K562 (cell line): ENCODE data around the gene NT5C2. TPM values are rescaled to one million over a fixed set of nuclear protein-coding genes. Genes with fewer than 3 reads are reported as not detected.

ENCODE experiments used
- CHD4 ChIP-seq: fragments of 200-600 bp; sonication (generic); IDR thresholded peaks from 3 replicates; pipeline ENCODE4 v1.6.1; 2012; ENCODE audit warnings: low read depth, mild to moderate bottlenecking, mixed read lengths, low read length, inconsistent platforms; ENCODE audit not compliant: insufficient read depth, insufficient replicate concordance, poor library complexity, severe bottlenecking
- CREBBP ChIP-seq: IDR thresholded peaks from one replicate; pipeline ENCODE4 v1.6.1; 2012; ENCODE audit warnings: low read depth, mild to moderate bottlenecking, control low read depth, inconsistent platforms, low read length
- ELF1 ChIP-seq: fragments of 200-800 bp; sonication (Bioruptor generic); IDR thresholded peaks from 2 replicates; pipeline ENCODE4 v1.6.1; 2016; ENCODE audit warnings: missing genetic modification characterization, missing compliant biosample characterization
- ETS2 ChIP-seq: IDR thresholded peaks from 2 replicates; pipeline ENCODE4 v1.6.1; 2016; ENCODE audit warnings: borderline replicate concordance, missing genetic modification characterization, mild to moderate bottlenecking, moderate library complexity, missing compliant biosample characterization; ENCODE audit not compliant: poor library complexity, severe bottlenecking
- FOXP1 ChIP-seq: sonication (generic); formaldehyde crosslinking; IDR thresholded peaks from 2 replicates; pipeline ENCODE4 v1.8.0; 2022; ENCODE audit warnings: mild to moderate bottlenecking, missing genetic modification reagents
- HBP1 ChIP-seq: fragments of 450-650 bp; formaldehyde crosslinking; IDR thresholded peaks from 2 replicates; pipeline ENCODE4 v1.4.0; 2022; ENCODE audit warnings: missing genetic modification characterization
- HMG20A ChIP-seq: fragments of 450-650 bp; formaldehyde crosslinking; conservative IDR thresholded peaks from 2 replicates; pipeline ENCODE4 v1.4.0; 2020; ENCODE audit warnings: mild to moderate bottlenecking, mixed read lengths
- HNRNPK ChIP-seq: fragments of 200-400 bp; formaldehyde crosslinking; IDR thresholded peaks from one replicate; pipeline ENCODE4 v1.6.1; 2018; ENCODE audit warnings: mild to moderate bottlenecking, low read depth, low read length; ENCODE audit not compliant: poor library complexity, severe bottlenecking
- ID3 ChIP-seq, 2 experiments: fragments of 250-450 bp in 1 of 2; fragments of 450-650 bp in 1 of 2; sonication (Bioruptor Pico) in 1 of 2; IDR thresholded peaks; 2 replicates each; pipeline versions ENCODE4 v1.6.1 to v1.8.0; 2016 to 2021; ENCODE audit warnings: mild to moderate bottlenecking in 2 of 2, moderate library complexity in 2 of 2, missing compliant biosample characterization in 1 of 2, missing genetic modification characterization in 1 of 2
- KLF6 ChIP-seq: fragments of 250-450 bp; sonication (Bioruptor Pico); IDR thresholded peaks from 2 replicates; pipeline ENCODE4 v1.4.0; 2020; ENCODE audit warnings: mild to moderate bottlenecking, moderate library complexity, borderline replicate concordance
- MBD2 ChIP-seq: sonication (generic); IDR thresholded peaks from 2 replicates; pipeline ENCODE4 v1.6.1; 2016; ENCODE audit warnings: low read depth, borderline replicate concordance
- NR0B1 ChIP-seq: fragments of 450-650 bp; IDR thresholded peaks from one replicate; pipeline ENCODE4 v1.6.1; 2018; ENCODE audit warnings: mild to moderate bottlenecking, moderate library complexity; ENCODE audit not compliant: partially characterized antibody
- NR2C1 ChIP-seq, 2 experiments: fragments of 450-650 bp; IDR thresholded peaks; 2 replicates each; pipeline ENCODE4 v1.6.1; 2017; ENCODE audit warnings: mild to moderate bottlenecking in 2 of 2, antibody characterized with exemption in 1 of 2, inconsistent platforms in 1 of 2, missing compliant biosample characterization in 1 of 2, missing genetic modification characterization in 1 of 2
- PHF21A ChIP-seq: fragments of 450-650 bp; IDR thresholded peaks from 2 replicates; pipeline ENCODE4 v1.6.1; 2017; ENCODE audit warnings: low read depth, borderline replicate concordance
- RBM15 ChIP-seq: fragments of 200-400 bp; formaldehyde crosslinking; IDR thresholded peaks from 2 replicates; pipeline ENCODE4 v1.6.1; 2018; ENCODE audit warnings: mild to moderate bottlenecking, low read length, moderate library complexity; ENCODE audit not compliant: insufficient read depth
- STAT5A ChIP-seq: IDR thresholded peaks from 2 replicates; pipeline ENCODE4 v1.6.1; 2012; ENCODE audit warnings: low read length, inconsistent platforms, borderline replicate concordance
- SUPT5H ChIP-seq: fragments of 450-650 bp; IDR thresholded peaks from 2 replicates; pipeline ENCODE4 v1.6.1; 2016
- ZBTB49 ChIP-seq: sonication (generic); formaldehyde crosslinking; IDR thresholded peaks from 2 replicates; pipeline ENCODE4 v1.8.0; 2022; ENCODE audit warnings: missing genetic modification reagents, mild to moderate bottlenecking, borderline replicate concordance
- ZBTB9 ChIP-seq: fragments of 450-650 bp; formaldehyde crosslinking; IDR thresholded peaks from 2 replicates; pipeline ENCODE4 v1.4.0; 2020; ENCODE audit warnings: mild to moderate bottlenecking, moderate library complexity
- ZNF140 ChIP-seq: fragments of 250-450 bp; sonication (Bioruptor Pico); IDR thresholded peaks from 2 replicates; pipeline ENCODE4 v1.8.0; 2021; ENCODE audit warnings: moderate library complexity, mild to moderate bottlenecking, inconsistent platforms
- ZNF583 ChIP-seq: fragments of 250-450 bp; sonication (Bioruptor Pico); IDR thresholded peaks from 2 replicates; pipeline ENCODE4 v1.4.0; 2020
- polyA plus RNA-seq, 8 experiments: library from polyadenylated mRNA; depleted of rRNA in 4 of 8; stranded (reverse) in 5 of 8; unstranded in 3 of 8; fragments of >200 nt; fragmentation: Nextera tagmentation in 2 of 8; fragmentation: Illumina TruSeq in 1 of 8; extraction: Ambion mirVana in 2 of 8; extraction: Trizol in 1 of 8; gene quantifications; 2 replicates each; pipeline versions ENCODE4 v1.2.1 to v1.2.3, GENCODE V29; 2011 to 2014; ENCODE audit warnings: inconsistent platforms in 1 of 8, missing spikeins in 1 of 8
- total RNA-seq, 7 experiments: library from RNA; depleted of rRNA in 6 of 7; stranded (reverse); fragments of >200 nt in 6 of 7; fragmentation: Illumina TruSeq in 2 of 7; extraction: Trizol in 2 of 7; gene quantifications; 2 replicates each; pipeline versions ENCODE4 v1.2.1 to v1.2.3, GENCODE V29; 2011 to 2021; ENCODE audit warnings: low replicate concordance in 1 of 7

NT5C2 gene
- total and polyA plus RNA-seq, 9 of the 15 experiments (the other 6 are each of a cell fraction or from before 2014, with no cell fraction given): 11.3 to 45.2 (median 27.7) TPM

- TF ChIP-seq STAT5A (peak; percentile 81), CREBBP (no peak), HNRNPK (no peak), HBP1 (CRISPR knock-in tag) (no peak), CHD4 (no peak), HMG20A (CRISPR knock-in tag) (no peak), ZNF583 (CRISPR knock-in tag) (peak; percentile 59; the same call in 1 of the 2 replicates), ZNF140 (CRISPR knock-in tag) (no peak), ZBTB9 (CRISPR knock-in tag) (no peak), ID3 (CRISPR knock-in tag; IDR thresholded peaks at IDR 0.05) (no peak), ID3 (tag; IDR thresholded peaks at IDR 0.05) (no peak), KLF6 (no peak; the same call in 1 of the 2 replicates), ZBTB49 (no peak), PHF21A (no peak), ETS2 (tag) (no peak), SUPT5H (peak; percentile 49; the same call in 1 of the 2 replicates), MBD2 (no peak), NR0B1 (no peak), RBM15 (no peak), NR2C1 (IDR thresholded peaks at IDR 0.05) (no peak), NR2C1 (tag; IDR thresholded peaks at IDR 0.05) (peak; percentile 54), ELF1 (tag) (0 out of 2 replicates have a peak, but pooled peaks have one; percentile 30), FOXP1 (CRISPR knock-in tag) (no peak)
These were observed 4.1 kb upstream of the NT5C2 start (continued) for GRCh38 chr10:103197174-103197573.
